HepG2 (cell line): ENCODE data around the gene PRR20B. TPM values are rescaled to one million over a fixed set of nuclear protein-coding genes. Genes with fewer than 3 reads are reported as not detected.
"Not testable (repeated sequence)": the region's sequence is repeated elsewhere in the genome, so short reads cannot be mapped to it uniquely, and the experiment has no call there.

Experiments used
- ATAC-seq: fragments of 200-7000 bp; cut with Tn5 transposase; 3 replicates; pipeline ENCODE4 v1.9.1; 2020; ENCODE audit warnings: mild to moderate bottlenecking, moderate library complexity
- BruUV-seq: library from RNA; stranded (reverse); fragments of 400-500 nt; replicated peaks from 2 replicates; lab custom pipeline; 2021; lab: Mats Ljungman, UMichigan
- CTCF ChIA-PET: fragments of 300-600 bp; formaldehyde crosslinking; extraction: SDS; loops from one replicate; lab custom pipeline; 2021; ENCODE audit warnings: low total read pairs, inconsistent platforms, low intra/inter-chr PET ratio; lab: Yijun Ruan, JAX
- POLR2A ChIA-PET: fragments of 350-600 bp; sonication (Branson Sonifier 250); formaldehyde crosslinking; loops from one replicate; lab custom pipeline; 2020; ENCODE audit warnings: antibody characterized with exemption, inconsistent platforms; lab: Yijun Ruan, JAX
- DNase-seq: peaks from one replicate; pipeline ENCODE4 v3.0.0-alpha.2; 2015; ENCODE audit warnings: low spot score
- FAIRE-seq: peaks from 3 replicates; lab custom pipeline; 2011; peaks lifted over from hg19 to GRCh38; lab: Jason Lieb, UNC
- H2AFZ ChIP-seq: one replicate; pipeline ENCODE4 v1.6.1; 2011; ENCODE audit warnings: low read length, inconsistent platforms
- H3K27ac ChIP-seq: fragments of 300-600 bp; 3 replicates; pipeline ENCODE4 v1.8.0; 2011; ENCODE audit warnings: mixed run types, mild to moderate bottlenecking, mixed read lengths, low read length, inconsistent platforms; ENCODE audit not compliant: insufficient read depth; ENCODE audit errors: extremely low read length
- H3K27me3 ChIP-seq, 2 experiments: fragments of 200-600 bp in 1 of 2; 2 replicates in 1 of 2; 3 replicates in 1 of 2; pipeline versions ENCODE4 v1.6.0 to v1.8.0; 2011; ENCODE audit warnings: low read length in 2 of 2, mild to moderate bottlenecking in 2 of 2, moderate library complexity in 2 of 2, inconsistent platforms in 1 of 2; ENCODE audit not compliant: insufficient read depth in 2 of 2, control insufficient read depth in 1 of 2
- H3K36me3 ChIP-seq, 2 experiments: fragments of 200-600 bp in 1 of 2; replicated peaks in 1 of 2; 2 replicates in 1 of 2; 3 replicates in 1 of 2; pipeline versions ENCODE4 v1.5.1 to v1.8.0; 2011; ENCODE audit warnings: low read length in 2 of 2, inconsistent platforms in 1 of 2; ENCODE audit not compliant: insufficient read depth in 2 of 2, control insufficient read depth in 1 of 2
- H3K4me1 ChIP-seq: 2 replicates; pipeline ENCODE4 v1.5.1; 2012; ENCODE audit warnings: low read length, inconsistent platforms; ENCODE audit not compliant: insufficient read depth
- H3K4me2 ChIP-seq: 2 replicates; pipeline ENCODE4 v1.6.0; 2011; ENCODE audit warnings: low read depth, low read length, inconsistent platforms
- H3K4me3 ChIP-seq, 3 experiments: fragments of 200-600 bp in 1 of 3; sonication (generic), shearing (Covaris generic) in 1 of 3; replicated peaks in 1 of 3; 2 replicates each; pipeline ENCODE4 v1.5.1; 2011 to 2016; ENCODE audit warnings: low read length in 3 of 3, inconsistent platforms in 2 of 3, low read depth in 2 of 3, mild to moderate bottlenecking in 2 of 3, control low read depth in 1 of 3, mixed read lengths in 1 of 3; ENCODE audit not compliant: insufficient read depth in 1 of 3
- H3K79me2 ChIP-seq: one replicate; pipeline ENCODE4 v1.6.1; 2011; ENCODE audit warnings: low read length, inconsistent platforms; ENCODE audit not compliant: insufficient read depth
- H3K9ac ChIP-seq: 2 replicates; pipeline ENCODE4 v1.6.0; 2011; ENCODE audit warnings: mild to moderate bottlenecking, low read depth, low read length, inconsistent platforms; ENCODE audit not compliant: insufficient read depth
- H3K9me3 ChIP-seq: 2 replicates; pipeline ENCODE4 v1.5.1; 2012; ENCODE audit warnings: mild to moderate bottlenecking, low read length
- H4K20me1 ChIP-seq: 2 replicates; pipeline ENCODE4 v1.6.0; 2011; ENCODE audit warnings: inconsistent platforms, mild to moderate bottlenecking, low read length, moderate library complexity; ENCODE audit not compliant: insufficient read depth
- DRAP1 ChIP-seq: IDR thresholded peaks from 2 replicates; pipeline ENCODE4 v1.6.1; 2016; ENCODE audit warnings: missing genetic modification reagents, missing compliant biosample characterization
- ELF1 ChIP-seq: sonication (generic); formaldehyde crosslinking; IDR thresholded peaks from 2 replicates; pipeline ENCODE4 v1.4.0; 2020; ENCODE audit warnings: missing genetic modification reagents
- FOXO4 ChIP-seq: sonication (generic); formaldehyde crosslinking; conservative IDR thresholded peaks from 2 replicates; pipeline ENCODE4 v1.8.1; 2023; ENCODE audit warnings: missing genetic modification reagents
- GFI1 ChIP-seq: sonication (generic); formaldehyde crosslinking; IDR thresholded peaks from 2 replicates; pipeline ENCODE4 v1.5.0; 2020; ENCODE audit warnings: missing genetic modification reagents, mild to moderate bottlenecking, borderline replicate concordance
- NCOR1 ChIP-seq: fragments of 200-600 bp; sonication (generic); IDR thresholded peaks from 2 replicates; pipeline ENCODE4 v1.7.0; 2017; ENCODE audit warnings: antibody characterized with exemption, low read length, borderline replicate concordance
- NFIC ChIP-seq: IDR thresholded peaks from 2 replicates; pipeline ENCODE4 v1.6.1; 2012; ENCODE audit warnings: mild to moderate bottlenecking, low read length, inconsistent platforms
- ZBTB2 ChIP-seq: sonication (generic); formaldehyde crosslinking; IDR thresholded peaks from 2 replicates; pipeline ENCODE4 v1.8.0; 2022; ENCODE audit warnings: low read depth, missing genetic modification reagents
- ZBTB42 ChIP-seq: sonication (generic); formaldehyde crosslinking; IDR thresholded peaks from 2 replicates; pipeline ENCODE4 v1.5.0; 2020; ENCODE audit warnings: mild to moderate bottlenecking, missing genetic modification reagents
- ZNF441 ChIP-seq: sonication (generic); formaldehyde crosslinking; IDR thresholded peaks from 2 replicates; pipeline ENCODE4 v1.7.0; 2021; ENCODE audit warnings: missing genetic modification reagents, borderline replicate concordance
- WGBS: methylation state at CpG from one replicate; pipeline ENCODE4 v1.1.6; 2017; ENCODE audit warnings: low lambda C conversion rate; 5-methylcytosine and 5-hydroxymethylcytosine counted together
- in situ Hi-C: cut with HindIII; loops from 2 replicates; pipeline ENCODE4 v1.10.0; 2017; ENCODE audit warnings: low pct_unique_long_range_greater_than_20kb; ENCODE audit not compliant: extremely low pct_ligation_motif_present
- intact Hi-C: fragments of 100-400 bp; cut with micrococcal nuclease; formaldehyde crosslinking; loops from one replicate; pipeline ENCODE4 v1.10.0; 2022; ENCODE audit not compliant: unreplicated experiment
- polyA plus RNA-seq, 8 experiments: library from polyadenylated mRNA; depleted of rRNA in 3 of 8; stranded (reverse) in 7 of 8; unstranded in 1 of 8; fragments of >200 nt; fragmentation: Illumina TruSeq in 4 of 8; extraction: Trizol in 4 of 8; gene quantifications; 2 replicates each; pipeline versions ENCODE4 v1.2.1 to v1.2.3, GENCODE V29; 2011 to 2016; ENCODE audit warnings: low read depth in 4 of 8, missing spikeins in 1 of 8, mixed read lengths in 1 of 8; ENCODE audit not compliant: insufficient read depth in 1 of 8
- total RNA-seq, 5 experiments: library from RNA; depleted of rRNA; stranded (reverse); fragments of >200 nt; fragmentation: Illumina TruSeq; extraction: Trizol; gene quantifications; 2 replicates each; pipeline ENCODE4 v1.2.3, GENCODE V29; 2016; ENCODE audit warnings: low read depth in 1 of 5

The PRR20B gene
- total and polyA plus RNA-seq, 2 of the 13 experiments (the other 11 are each of a cell fraction or from before 2014, with no cell fraction given), result not detected

- no CpG with 5 or more reads among the region's 22 CpGs for WGBS
- H4K20me1 ChIP-seq, H2AFZ ChIP-seq, intact Hi-C loops, H3K4me1 ChIP-seq, H3K27ac ChIP-seq, POLR2A ChIA-PET, H3K4me3 ChIP-seq, BruUV-seq, H3K4me2 ChIP-seq, H3K79me2 ChIP-seq, in situ Hi-C loops, H3K9me3 ChIP-seq, CTCF ChIA-PET, ATAC-seq, FAIRE-seq, H3K9ac ChIP-seq, DNase-seq, H3K27me3 ChIP-seq, H3K36me3 ChIP-seq: not testable (repeated sequence)
Observed at GRCh38 chr13:57160332-57160731, 13.0 kb downstream of the PRR20B start, which contains the start of gene PRR20D. PRR20D (plus strand) TSS chr13:57160632; CDS start chr13:57161019, 387 bp downstream.

GRCh38 chr13:57166897-57167296 is 19.6 kb downstream of the PRR20B start, which contains the start of gene PRR20E:
PRR20E (plus strand) TSS chr13:57167197; CDS start chr13:57167584, 387 bp downstream.
- H3K36me3 ChIP-seq, CTCF ChIA-PET, ATAC-seq, BruUV-seq, H3K4me2 ChIP-seq, H2AFZ ChIP-seq, H3K9me3 ChIP-seq, H3K27ac ChIP-seq, intact Hi-C loops, H3K4me1 ChIP-seq, FAIRE-seq, H3K27me3 ChIP-seq, H3K9ac ChIP-seq, H3K79me2 ChIP-seq, H3K4me3 ChIP-seq, DNase-seq, POLR2A ChIA-PET, H4K20me1 ChIP-seq, in situ Hi-C loops: not testable (repeated sequence)
- WGBS, result no CpG with 5 or more reads among the region's 22 CpGs

GRCh38 chr13:57191667-57192066 is 44.4 kb downstream of the PRR20B start:
- Histone ChIP-seq H3K4me1 (no peaks in the 10 kb centered on the region), H3K36me3 (no peaks in the 10 kb centered on the region), H3K9ac (no peak overlapping the region), H3K4me2 (no peak overlapping the region), H4K20me1 (no peaks in the 10 kb centered on the region), H3K27ac (no peak overlapping the region), H3K9me3 (peaks cover 32% of the 10 kb centered on the region), H3K4me3 (no peak overlapping the region), H3K79me2 (no peaks in the 10 kb centered on the region), H3K27me3 (no peaks in the 10 kb centered on the region), H2AFZ (no peak overlapping the region)
- no peak for DNase-seq
- CTCF ChIA-PET, result no interaction called here
- no peak for FAIRE-seq
- BruUV-seq, result no TSS peak
- in situ Hi-C loops (no loop called here), intact Hi-C loops (no loop called here)
- POLR2A ChIA-PET, result no interaction called here
- ATAC-seq, result no peak
- WGBS, result 11% methylated on average over 1 of the region's 1 CpG
- no peak for TF ChIP-seq ZNF441
- TF ChIP-seq FOXO4 (CRISPR knock-in tag), result no peak
- TF ChIP-seq DRAP1 (CRISPR knock-in tag), result no peak
- no peak for TF ChIP-seq ZBTB42 (CRISPR knock-in tag)
- TF ChIP-seq GFI1 (CRISPR knock-in tag), result no peak
- TF ChIP-seq ELF1, result no peak
- TF ChIP-seq NCOR1, result no peak
- no peak for TF ChIP-seq ZBTB2
- no peak for TF ChIP-seq NFIC
